NCI-H524 (cell line): ENCODE data around the gene GULP1.

Experiments used
- DNase-seq, 2 experiments: peaks; one replicate each; lab custom pipeline; 2025; lab: John Stamatoyannopoulos, UW

The GULP1 gene

DNA sequence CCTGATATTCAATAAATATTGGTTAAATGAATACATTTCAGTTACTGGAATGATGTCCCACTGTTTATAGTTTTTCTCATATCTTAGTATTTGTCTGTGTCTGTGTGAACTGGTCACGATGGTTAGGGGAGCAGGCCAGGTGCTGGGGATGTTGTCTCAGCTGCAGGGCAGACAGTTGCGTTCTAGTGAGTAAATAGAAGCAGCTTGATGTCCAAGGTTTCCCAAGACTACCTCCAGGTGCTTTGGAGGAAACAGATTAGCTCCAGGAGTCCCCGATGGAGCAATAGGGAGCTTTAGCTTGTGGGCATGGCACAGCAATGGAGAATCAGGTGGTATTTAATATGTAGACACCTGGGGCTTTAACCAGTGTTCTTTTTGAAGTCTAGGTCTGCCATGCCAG, 75.5 kb downstream of the GULP1 start:
- DNase-seq = no peak

DNA sequence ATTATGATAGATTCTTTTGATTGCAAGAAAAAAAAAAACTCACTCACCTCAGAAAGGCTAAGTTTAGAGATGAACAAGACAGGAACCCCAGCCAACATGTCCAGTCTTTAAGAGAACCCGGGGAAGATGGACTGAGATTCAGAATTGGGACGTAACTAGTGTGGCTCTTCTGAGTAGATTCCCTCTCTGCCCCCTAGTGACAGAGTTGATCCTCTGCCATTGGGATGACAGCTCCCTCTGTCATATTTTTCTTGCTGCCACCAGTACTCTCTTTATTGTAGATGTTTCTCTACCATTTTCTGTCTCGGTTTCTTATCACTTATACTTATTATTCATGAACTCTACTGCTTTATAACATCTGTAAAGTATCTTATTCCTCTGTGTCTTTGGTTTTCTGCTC, 77.7 kb downstream of the GULP1 start:
- DNase-seq = peak; percentile 37 to 65

DNA sequence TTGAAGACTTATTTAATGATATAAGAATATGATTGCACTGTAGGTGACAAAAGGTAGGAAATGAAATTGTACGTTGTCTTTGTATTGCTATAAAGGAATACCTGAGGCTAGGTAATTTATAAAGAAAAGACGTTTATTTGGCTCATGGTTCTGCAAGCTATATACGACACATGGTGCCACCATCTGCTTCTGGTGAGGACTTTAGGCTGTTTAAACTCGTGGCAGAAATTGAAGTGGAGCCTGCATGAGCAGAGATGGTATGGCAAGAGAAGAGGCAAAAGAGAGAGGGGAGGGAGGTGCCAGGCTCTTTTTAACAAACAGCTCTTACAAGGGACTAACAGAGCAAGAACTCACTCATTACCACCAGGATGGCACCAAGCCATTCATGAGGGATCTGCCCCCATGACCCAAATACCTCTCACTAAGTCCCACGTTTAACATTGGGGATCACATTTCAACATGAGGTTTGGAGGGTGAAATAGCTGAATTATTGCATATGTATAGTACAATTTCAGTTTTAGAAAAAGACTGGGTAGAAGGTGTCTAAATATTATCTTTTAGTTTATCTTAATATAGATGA, 86.8 kb downstream of the GULP1 start:
- DNase-seq = peak; percentile 77 to 83

DNA sequence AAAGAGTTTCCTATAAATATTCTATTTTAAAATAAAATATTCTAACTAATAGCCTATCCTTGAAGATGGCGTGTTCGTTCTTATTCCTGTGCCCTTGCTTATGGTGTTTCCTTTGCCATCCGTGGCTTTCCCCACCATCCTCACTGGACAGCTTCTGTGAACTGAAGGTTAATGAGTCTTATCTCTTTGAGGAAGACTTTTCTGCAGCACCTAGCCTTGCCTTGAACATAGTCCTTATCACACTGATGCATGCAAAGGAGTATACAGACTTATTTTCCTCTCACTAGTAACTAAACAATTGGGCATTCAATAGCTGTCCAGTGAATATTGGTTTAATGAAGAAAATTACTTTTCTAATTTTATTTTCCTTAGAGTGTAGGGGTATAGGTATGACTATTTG, 88.1 kb downstream of the GULP1 start:
- no peak for DNase-seq

DNA sequence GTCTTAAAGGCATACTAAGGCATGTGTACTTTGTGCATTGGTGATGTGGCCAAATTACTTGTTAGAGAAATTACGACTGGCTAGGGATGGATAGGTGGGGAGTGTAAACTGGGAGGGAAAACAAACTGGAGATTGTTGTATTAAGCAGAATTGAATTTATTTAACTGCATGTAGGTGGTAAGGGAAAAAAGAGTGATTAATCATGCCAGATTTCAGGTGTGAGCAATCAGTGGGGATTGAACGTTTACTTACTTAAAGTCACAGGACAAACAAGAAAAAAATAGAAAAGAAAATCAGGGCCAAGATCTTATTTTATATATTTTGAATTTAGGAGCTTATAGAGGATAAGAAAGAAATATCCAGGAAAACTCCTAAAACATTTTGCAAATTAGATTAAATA, 88.6 kb downstream of the GULP1 start:
- no peak for DNase-seq

DNA sequence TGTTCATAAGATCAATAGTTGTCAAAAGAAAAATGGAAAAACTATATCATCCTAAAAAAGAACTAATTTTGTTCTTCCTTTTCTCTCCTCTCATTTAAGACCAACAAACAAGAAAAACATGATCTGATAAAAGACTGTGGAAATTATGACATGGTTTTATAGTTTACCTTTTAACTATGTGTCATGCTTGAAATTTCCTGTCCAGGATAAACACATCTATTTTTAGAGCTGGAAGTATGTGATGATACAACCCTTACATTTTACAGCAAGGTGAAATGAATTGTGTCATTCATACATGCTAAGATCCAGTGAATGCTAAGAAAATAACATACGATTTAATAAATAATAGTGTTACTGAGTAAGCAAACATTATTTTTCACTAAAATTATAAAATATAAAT, 89.9 kb downstream of the GULP1 start:
- DNase-seq = no peak

DNA sequence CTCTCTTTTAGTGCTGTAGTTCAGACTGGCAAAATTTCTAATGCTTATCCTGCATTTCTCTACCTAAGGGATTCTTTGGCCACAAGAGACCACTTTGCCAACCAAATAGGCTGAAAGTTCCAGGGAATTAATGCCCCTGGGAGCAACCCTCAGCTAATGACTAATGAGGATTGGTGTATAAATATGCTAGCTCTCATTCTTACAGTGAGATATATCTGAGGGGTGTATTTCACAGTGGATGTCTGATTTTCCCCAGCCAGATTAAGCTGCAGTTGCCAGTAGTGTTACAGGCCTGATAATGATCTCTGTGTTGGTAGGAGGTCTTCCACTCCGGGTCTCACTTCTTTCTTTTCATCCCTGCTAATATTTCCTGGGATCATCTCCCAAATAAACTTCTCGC, 90.4 kb downstream of the GULP1 start:
- DNase-seq = peak in 1 of 2 experiments; percentile 6

DNA sequence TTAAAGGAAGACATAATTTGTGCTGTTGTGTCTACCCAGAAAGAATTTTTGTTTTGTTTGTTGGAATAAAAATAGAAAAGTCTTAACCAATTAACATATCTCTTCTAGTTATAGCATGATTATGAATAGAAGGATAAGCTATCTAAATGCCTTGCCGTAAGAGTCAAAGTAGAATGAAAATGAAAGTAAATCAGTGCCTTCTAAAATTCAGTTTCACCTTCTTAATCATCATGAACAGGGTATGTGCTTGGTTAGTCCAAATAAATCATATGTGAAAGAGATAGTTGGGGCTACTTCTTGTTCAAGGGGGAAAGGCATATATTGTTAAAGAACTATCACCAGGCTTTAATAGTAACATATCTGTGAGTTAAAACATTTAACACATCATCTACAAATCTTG, 91.5 kb downstream of the GULP1 start:
- no peak for DNase-seq

DNA sequence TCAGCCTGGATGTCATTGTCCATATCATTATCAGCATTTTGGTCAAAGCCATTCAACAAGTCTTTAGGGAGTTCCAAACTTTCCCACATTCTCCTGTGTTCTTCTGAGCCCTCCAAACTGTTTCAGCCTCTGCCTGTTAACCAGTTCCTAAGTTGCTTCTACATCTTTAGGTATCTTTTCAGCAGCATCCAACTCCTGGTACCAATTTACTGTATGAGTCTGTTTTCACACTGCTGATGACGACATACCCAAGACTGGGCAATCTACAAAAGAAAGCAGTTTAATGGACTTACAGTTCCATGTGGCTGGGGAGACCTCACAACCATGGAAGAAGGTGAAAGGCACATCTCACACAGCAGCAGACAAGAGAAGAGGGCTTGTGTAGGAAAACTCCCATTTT, 94.2 kb downstream of the GULP1 start:
- no peak for DNase-seq

DNA sequence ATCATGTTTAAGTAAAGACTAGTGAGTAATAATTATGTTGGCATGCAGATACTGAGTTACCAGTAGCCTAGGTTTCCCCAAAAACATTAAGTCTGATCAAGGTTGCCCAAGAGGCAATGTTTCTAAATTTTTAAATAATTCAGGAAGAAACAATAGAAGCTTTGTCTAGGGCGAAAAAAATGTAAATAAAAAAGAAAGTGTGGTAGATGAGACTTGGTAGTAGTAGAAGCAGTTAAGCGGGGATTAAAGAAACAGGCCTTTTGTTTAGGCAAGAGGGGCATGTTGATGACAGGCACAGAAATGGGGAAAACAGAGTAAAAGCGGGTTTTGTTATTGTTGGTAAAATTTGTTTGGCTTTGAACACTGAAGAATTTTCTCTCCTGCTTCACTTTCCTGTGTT, 97.2 kb downstream of the GULP1 start:
- DNase-seq = no peak

DNA sequence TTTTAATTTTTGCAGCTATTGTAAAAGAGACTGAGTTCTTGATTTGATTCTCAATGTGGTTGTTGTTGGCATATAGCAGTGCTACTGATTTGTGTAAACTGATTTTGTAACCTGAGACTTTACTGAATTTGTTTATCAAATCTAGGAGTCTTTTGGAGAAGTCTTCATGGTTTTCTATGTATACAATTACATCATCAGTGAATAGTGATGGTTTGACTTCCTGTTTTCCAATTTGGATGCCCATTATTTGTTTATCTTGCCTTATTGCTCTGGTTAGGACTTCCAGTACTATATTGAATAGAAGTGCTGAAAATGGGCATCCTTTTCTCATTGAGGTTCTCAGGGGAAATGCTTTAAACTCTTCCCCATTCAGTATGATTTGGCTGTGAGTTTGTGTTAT, 99.7 kb downstream of the GULP1 start:
- DNase-seq = no peak

DNA sequence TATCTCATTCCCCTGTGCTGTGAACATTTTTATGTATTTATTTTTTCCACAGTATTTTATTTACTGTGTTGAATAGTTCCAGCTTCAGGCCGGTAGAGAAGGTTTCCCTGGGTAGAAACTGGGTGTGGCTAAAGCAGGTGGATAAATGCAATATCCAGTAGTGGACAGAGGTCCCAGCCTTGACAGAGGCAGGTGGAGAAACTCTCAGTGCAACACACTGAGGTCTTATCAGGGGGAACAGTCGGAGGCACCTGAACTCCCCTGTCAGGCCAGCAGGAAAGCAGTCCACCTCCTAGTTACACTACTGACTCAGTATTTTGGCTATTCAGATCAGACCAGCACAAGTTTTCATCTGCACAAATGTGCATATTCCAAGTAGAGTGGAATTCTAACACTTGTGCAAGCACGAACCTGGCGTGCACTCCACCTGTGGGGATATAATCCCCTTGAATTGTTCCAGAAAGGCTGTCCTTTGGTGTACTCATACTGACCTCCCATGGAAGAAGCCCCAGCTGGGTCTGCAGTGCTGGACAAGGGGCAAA, 103.3 kb downstream of the GULP1 start:
- DNase-seq = no peak

DNA sequence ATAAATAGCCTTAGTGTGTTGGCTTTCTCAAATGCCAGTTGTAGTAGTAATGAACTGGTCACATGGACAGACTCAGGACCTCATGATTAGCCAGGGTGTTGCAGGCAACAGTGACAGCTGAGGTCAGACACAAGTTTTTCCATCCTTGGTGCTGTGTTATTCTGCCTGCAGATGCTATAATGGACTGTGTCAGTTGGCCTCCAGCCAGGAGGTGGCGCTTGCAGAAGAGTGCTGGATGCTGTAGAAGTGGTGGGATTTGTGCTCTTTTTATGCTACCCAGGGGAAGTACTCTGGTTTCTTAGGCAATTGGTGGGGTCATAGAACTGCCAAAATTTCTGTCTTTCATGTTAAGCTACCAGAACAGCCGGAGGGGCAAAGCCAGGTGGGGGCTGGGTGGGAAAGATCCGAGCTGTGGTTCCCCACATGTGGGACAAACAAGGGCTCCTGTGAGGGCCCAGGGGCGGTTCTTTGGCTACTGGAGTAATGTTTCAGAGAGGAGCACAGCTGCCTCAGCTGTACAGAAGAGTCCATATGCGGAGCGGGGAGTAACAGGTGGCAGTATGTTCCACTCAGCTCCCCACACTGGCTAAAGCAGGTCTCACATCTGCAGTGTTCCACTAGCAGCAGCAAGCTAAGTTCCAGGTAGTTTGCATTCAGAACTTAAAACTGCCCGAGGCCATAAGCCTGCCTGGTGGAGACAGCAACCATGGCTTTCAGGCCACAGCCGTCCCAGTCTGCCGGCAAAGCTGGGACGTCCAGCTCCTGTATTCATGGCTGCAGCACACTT, 104.4 kb downstream of the GULP1 start:
- DNase-seq = peak in 1 of 2 experiments; percentile 21

DNA sequence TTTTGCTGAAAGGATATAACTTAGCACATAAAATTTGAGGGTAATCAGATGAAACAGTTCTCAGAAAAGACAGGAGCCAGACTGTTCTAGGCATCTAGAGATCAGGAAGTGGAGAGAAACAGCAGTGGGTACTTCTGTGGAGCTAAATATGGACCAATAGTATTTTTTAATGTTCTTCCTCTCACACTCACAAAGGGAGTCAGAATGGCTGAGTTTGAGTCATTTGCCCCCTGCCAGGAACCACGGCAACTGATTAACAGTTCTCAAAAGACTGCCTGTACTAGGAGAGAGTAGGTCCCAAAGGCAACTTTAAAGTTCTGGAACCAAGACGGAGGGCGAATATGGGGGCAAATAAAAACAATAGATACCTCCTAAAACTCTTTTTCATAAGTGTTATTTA, 107.5 kb downstream of the GULP1 start:
- DNase-seq = no peak

DNA sequence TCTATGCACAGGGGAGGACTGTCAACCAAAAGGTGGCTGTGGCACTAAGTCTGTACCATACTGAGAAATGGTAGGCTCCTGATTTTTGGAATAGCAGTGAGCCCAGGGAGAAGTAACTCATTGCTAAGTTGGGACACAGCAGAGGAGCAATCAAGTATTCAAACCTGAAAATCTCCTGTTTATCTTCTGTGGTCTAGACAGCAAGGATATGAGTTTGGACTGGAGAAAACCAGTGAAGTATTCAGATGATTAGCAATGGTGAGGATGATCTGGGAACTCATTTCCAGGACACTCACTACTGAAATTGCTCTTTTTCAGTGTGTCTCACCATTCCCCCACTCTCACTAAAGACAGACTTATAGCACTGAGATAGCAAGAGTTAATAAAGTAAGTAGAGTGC, 112.0 kb downstream of the GULP1 start:
- no peak for DNase-seq

DNA sequence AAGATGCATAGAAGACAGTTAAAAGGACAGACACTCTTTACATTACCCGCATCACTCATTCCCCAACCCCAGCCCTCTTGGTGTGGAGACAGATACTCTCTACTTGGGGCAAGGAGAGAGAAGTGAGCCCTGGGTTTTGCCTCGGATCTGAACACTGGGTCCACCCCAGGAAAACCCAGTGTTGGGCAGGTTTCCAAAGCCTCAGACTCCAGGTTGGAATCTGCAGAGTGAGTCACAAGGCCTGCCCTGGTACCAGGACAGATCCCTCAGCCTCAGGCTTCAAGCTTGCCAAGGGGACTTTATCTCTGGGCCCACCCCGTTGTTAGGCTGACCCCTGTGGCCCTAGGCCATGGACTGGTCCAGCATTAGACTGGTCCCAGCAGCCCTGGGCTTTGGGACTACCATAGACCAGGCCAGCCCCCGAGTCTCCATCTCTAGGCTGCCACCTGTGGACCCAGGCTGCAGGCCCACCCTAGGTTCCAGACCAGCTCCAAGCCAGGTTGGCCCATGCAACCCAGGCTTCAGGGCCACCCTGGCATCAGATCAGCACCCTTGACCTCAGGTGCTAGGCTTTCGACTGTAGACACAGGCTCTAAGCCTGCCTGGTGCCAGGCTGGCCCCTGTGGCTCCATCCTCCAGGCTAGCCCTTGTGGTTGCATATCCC, 112.8 kb downstream of the GULP1 start:
- no peak for DNase-seq

DNA sequence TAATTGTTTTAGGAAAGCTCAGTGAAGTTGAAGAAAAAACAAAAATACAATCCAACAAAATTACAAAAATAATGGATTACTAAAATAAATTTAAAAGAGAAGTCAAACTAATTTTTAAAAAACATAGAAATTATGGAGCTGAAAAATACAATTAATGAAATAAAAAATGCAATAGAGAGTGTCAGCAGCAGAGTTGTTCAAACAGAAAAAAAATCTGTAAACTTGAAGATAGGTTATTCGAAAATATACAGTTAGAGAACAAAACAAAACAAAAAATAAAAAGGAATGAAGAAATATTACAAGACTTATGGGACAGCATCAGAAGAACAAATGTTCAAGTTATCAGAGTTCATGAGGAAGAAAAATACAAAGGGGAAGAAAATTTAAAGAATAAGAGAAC, 114.7 kb downstream of the GULP1 start:
- no peak for DNase-seq

DNA sequence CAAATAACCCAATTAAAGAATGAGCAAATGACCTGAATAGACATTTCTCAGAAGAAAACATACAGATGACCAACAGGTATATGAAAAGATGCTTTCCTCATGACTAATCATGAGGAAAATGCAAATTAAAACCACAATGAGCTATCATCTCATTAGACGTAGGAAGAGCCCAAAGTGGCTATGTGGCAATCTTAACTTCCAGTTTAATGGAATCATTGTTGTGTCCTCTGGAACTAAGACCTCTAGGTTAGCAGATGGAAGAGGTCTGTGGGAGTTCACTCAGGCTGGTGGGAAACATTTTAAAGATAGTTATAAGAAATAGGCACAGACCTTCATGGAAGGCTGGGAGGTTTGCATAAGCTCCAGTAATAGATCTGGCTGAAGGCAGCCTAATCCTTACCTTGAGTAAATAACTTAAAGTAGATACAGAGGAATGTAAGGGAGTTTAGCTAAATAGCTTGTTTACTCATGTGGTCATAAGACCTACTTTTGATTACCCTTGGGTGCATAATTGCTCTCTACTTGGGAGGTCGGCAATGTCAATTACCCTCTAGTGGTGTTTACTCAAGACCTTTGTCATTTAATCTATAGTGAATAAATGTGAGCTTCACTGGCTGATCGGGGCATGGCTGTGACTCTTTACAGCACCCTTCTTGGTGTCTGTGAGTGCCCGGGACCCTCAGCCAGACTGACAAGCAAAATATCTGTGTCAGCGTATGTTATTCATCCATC, 119.0 kb downstream of the GULP1 start:
- DNase-seq = no peak

DNA sequence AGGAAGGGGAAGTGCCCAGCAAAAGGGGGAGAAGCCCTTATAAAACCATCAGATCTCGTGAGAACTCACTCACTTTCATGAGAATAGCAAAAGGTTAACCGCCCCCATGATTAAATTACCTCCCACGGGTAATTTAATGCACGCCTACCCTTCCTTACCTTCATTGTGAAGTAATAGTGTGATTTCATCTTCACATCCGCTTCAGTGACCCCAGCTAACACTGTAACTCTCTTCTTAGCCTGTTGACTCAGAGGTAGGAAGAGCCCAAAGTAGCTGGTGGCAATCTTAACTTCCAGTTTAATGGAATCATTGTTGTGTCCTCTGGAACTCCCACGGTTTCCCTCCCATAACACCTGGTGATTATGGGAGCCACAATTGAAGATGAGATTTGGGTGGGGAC, 120.5 kb downstream of the GULP1 start:
- DNase-seq = no peak

DNA sequence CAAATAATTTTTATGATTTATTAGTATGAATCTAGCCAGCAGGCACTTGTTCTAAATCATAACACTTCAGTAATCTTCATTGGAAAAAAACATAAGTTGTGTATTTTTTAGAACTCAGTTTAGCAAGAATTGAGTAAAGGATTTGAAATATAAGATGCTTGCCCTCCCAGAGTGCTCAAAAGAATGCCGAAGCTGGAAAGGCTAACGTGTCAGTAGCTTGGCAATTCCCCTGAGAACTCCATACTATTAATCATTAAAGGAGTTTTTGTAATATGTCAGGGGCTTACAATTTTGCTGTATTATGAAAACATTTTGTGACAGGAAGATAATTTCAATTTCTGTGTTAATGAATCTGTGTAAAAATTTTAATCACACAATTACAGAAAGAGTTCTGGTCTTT, 122.7 kb downstream of the GULP1 start:
- DNase-seq = no peak

DNA sequence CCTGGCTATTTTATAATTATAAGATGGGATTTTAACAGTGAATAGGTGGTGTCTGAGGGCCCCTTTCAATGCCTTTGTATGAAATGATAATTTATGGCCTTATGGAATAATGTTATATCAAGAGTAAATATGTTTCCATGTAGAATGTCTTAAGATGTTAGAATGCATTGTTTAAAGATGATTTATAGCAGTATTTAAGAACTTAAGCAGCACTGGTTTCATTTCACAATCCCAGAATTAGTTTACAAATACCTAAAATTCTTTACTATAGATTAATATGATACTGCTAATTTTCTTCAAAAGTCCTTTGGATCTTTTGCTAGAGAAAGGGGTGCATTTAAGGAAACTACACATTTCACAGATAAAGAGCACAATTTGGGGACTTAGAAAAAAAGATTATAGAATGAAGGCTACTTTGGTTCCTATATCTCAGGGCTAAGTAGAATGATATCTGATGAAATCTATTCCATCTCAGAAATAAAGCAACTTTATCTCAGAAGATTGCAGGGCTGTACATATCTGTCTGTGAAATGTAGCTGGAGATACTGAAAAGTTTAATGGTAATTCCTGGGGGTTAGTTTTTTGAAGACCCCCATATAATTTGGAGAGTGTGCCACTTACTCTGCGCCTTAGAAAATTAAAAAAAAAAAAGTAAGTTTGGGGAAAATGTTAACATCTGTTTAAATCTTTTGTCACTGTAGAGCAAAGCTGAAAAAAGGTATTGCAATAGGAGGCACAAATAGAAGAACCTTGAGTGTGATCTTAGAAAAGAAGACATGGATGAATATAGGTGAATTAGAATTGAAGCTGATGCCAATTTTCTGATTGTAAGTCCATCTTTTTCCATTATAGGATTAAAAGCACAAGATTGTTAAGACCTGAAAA, 123.4 kb downstream of the GULP1 start:
- DNase-seq = no peak

DNA sequence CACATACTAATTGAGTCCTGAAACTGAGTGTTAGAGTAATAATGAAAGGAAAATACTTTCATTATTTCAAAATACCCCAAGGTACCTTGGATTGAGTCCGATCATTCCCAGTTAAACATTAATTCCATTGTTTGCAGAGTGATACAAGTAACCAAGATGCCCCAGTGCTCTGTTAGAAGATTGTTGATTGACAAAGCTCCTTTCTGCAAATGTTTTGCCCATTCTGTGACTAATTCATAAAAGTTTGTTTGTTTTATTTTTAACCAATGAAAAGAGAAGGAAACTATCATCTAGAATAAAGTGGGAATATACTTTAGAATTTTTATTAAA, 124.0 kb downstream of the GULP1 start:
- DNase-seq = no peak
